Astrocyte (in vitro differentiated cells and primary cell): Measurements from ENCODE around the gene ERC1.

Experiments
- CTCF ChIP-seq: IDR thresholded peaks from 2 replicates; pipeline ENCODE4 v1.5.1; 2011; ENCODE audit warnings: low read depth, mild to moderate bottlenecking, inconsistent platforms, low read length, moderate library complexity; ENCODE audit not compliant: insufficient read depth
- EZH2 ChIP-seq: IDR thresholded peaks from 2 replicates; pipeline ENCODE4 v1.6.1; 2012; ENCODE audit warnings: mild to moderate bottlenecking, low read length, inconsistent platforms; ENCODE audit not compliant: insufficient read depth

- no peak for TF ChIP-seq EZH2
- no peak for TF ChIP-seq CTCF
Observed at GRCh38 chr12:1533205-1533601, 542.2 kb downstream of the ERC1 start.
